Measurements from ENCODE around the gene LIPJ.

Gene LIPJ, protein sequence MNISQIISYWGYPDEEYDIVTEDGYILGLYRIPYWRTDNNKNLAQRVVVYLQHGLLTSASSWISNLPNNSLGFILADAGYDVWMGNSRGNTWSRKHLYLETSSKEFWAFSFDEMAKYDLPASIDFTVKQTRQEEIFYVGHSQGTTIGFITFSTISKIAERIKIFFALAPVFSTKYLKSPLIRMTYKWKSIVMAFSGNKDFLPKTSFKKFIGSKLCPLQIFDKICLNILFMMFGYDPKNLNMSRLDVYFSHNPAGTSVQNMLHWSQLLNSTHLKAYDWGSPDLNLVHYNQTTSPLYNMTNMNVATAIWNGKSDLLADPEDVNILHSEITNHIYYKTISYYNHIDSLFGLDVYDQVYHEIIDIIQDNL

DNA sequence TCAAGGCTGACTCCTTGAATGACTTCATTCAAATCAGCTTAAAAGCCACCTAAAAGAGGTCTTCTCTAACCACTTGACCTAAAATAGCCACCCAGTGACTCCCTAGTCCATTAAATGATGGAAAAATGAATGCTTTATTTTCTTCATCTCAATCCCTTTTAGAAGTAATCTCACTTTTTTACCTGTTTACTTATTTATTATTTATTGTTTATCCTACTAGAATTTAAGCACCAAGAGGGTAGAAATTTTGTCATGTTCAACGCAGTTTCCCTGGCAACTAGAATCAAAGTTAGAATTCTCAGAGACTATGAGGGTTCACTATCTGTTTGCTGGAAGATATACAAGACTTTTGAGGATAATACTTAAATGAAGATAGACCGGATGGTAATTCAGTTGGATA is at the start of gene LIPJ:
Gene LIPJ (plus strand): TSS at position 301 of the 400 bp plus-strand sequence. CDS start 3,926 bp downstream, outside the sequence.
- no peak within 1 kb of the TSS for H3K27ac ChIP-seq (ENCODE audit: low read depth in 2 of 2, low read length in 2 of 2)
- H3K9ac ChIP-seq (ENCODE audit: low read depth in 1 of 2, low read length in 2 of 2) = no peak within 1 kb of the TSS
- H3K9me3 ChIP-seq (ENCODE audit: control insufficient read depth in 2 of 2, low read length in 2 of 2) = no peaks in the 10 kb centered on the region
- H3K27me3 ChIP-seq (ENCODE audit: control insufficient read depth in 2 of 2, insufficient read depth in 2 of 2, low read length in 2 of 2) = no peaks in the 10 kb centered on the region
- H3K4me1 ChIP-seq (ENCODE audit: control insufficient read depth in 2 of 2, insufficient read depth in 2 of 2, low read length in 2 of 2) = peaks cover 4 to 5% of the 10 kb centered on the region in 2 donors
- no peak within 1 kb of the TSS for H3K4me3 ChIP-seq (ENCODE audit: low read length in 2 of 2)
- no peaks in the 10 kb centered on the region for H3K36me3 ChIP-seq (ENCODE audit: control insufficient read depth in 2 of 2, insufficient read depth in 2 of 2, low read length in 2 of 2)

DNA sequence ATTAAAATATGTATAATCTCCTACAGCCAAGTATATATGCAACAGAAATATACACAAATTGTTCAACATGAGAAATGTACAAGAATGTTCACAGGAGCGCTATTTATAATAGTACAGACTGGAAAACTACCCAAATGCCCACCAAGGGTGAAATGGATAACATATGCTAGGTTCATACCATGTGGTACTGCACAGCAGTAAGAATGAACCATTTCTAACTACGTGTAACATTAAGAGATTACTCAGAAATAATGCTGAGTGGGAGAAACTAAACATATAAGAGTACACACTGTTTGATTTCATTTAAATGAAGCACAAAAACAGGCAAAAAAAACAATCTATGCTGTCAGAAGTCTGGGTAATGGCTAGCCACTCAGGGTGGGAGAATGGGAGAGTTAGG is 49.2 kb upstream of the LIPJ start:
- Histone ChIP-seq H3K9ac (ENCODE audit: low read depth in 1 of 2, low read length in 2 of 2) (no peak overlapping the region), H3K27me3 (ENCODE audit: control insufficient read depth in 2 of 2, insufficient read depth in 2 of 2, low read length in 2 of 2) (no peaks in the 10 kb centered on the region), H3K27ac (ENCODE audit: low read depth in 2 of 2, low read length in 2 of 2) (no peak overlapping the region), H3K9me3 (ENCODE audit: control insufficient read depth in 2 of 2, low read length in 2 of 2) (no peaks in the 10 kb centered on the region), H3K4me1 (ENCODE audit: control insufficient read depth in 2 of 2, insufficient read depth in 2 of 2, low read length in 2 of 2) (no peaks in the 10 kb centered on the region), H3K36me3 (ENCODE audit: control insufficient read depth in 2 of 2, insufficient read depth in 2 of 2, low read length in 2 of 2) (no peaks in the 10 kb centered on the region), H3K4me3 (ENCODE audit: low read length in 2 of 2) (no peak overlapping the region)

DNA sequence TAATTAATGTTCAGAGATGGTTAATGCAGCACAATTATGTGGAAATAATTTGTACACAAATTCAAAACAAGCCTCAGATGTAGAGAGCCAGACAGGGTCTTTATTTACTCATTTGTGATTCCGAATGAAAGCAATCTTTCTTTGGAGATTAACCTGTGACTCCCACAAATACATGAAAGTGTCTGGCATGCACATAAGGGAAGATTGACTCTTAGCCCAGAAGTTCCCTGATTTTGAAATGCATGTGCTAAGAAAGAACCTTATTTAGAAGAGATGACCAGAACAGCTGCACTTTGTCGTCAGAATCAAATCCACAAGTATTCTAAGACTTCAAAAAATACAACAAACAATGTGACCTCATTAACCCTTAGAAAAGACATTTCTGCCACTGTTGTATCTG is 48.5 kb upstream of the LIPJ start:
- Histone ChIP-seq H3K9ac (ENCODE audit: low read depth in 1 of 2, low read length in 2 of 2) (no peak overlapping the region), H3K36me3 (ENCODE audit: control insufficient read depth in 2 of 2, insufficient read depth in 2 of 2, low read length in 2 of 2) (no peaks in the 10 kb centered on the region), H3K27ac (ENCODE audit: low read depth in 2 of 2, low read length in 2 of 2) (no peak overlapping the region), H3K27me3 (ENCODE audit: control insufficient read depth in 2 of 2, insufficient read depth in 2 of 2, low read length in 2 of 2) (no peaks in the 10 kb centered on the region), H3K4me1 (ENCODE audit: control insufficient read depth in 2 of 2, insufficient read depth in 2 of 2, low read length in 2 of 2) (no peaks in the 10 kb centered on the region), H3K4me3 (ENCODE audit: low read length in 2 of 2) (no peak overlapping the region), H3K9me3 (ENCODE audit: control insufficient read depth in 2 of 2, low read length in 2 of 2) (no peaks in the 10 kb centered on the region)

DNA sequence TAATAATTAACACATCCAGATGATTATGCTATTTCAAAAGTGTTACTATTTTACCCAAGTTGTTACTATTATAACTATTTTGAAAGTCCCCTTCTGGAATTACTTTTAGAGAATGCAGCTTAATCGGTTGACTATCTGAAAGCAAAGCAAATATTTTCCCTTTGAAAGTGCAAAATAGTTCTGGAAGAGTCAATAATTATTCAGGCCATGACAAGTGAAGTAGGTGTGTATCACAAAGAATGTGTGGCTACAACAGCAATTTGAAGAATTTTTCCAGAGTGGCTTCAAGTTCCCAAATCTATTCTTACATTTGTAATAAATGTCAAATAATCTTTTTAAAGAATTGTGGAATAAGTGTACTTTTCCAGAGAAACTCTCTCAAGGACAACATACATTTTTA is 46.2 kb upstream of the LIPJ start:
- H3K27me3 ChIP-seq (ENCODE audit: control insufficient read depth in 2 of 2, insufficient read depth in 2 of 2, low read length in 2 of 2) = no peaks in the 10 kb centered on the region
- no peaks in the 10 kb centered on the region for H3K9me3 ChIP-seq (ENCODE audit: control insufficient read depth in 2 of 2, low read length in 2 of 2)
- H3K27ac ChIP-seq (ENCODE audit: low read depth in 2 of 2, low read length in 2 of 2) = no peak overlapping the region
- no peak overlapping the region for H3K4me3 ChIP-seq (ENCODE audit: low read length in 2 of 2)
- no peaks in the 10 kb centered on the region for H3K36me3 ChIP-seq (ENCODE audit: control insufficient read depth in 2 of 2, insufficient read depth in 2 of 2, low read length in 2 of 2)
- no peaks in the 10 kb centered on the region for H3K4me1 ChIP-seq (ENCODE audit: control insufficient read depth in 2 of 2, insufficient read depth in 2 of 2, low read length in 2 of 2)
- no peak overlapping the region for H3K9ac ChIP-seq (ENCODE audit: low read depth in 1 of 2, low read length in 2 of 2)

DNA sequence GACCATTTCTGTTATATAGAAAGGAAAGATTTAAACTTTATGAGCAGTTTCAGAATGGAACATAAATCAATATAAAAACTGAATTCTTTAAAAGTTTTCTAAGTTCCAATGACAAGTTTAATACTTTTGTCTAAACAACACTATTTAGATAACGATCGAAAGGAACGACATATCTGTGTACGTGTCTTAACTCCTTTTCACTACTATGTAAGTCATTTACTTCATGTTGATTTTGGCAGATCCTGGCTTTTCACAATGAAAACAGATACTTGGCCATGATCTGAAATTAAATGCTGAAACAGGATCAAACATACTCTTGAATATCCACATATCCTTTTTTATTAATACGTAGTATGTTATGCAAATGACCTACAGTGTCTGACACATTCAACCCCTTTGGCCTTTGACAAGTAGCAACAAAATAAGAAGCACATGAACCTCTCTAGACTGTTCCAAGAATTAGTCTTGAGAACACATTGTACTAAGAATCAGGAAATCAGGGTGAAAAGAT is 45.4 kb upstream of the LIPJ start:
- H3K9ac ChIP-seq (ENCODE audit: low read depth in 1 of 2, low read length in 2 of 2) = no peak overlapping the region
- H3K27ac ChIP-seq (ENCODE audit: low read depth in 2 of 2, low read length in 2 of 2) = no peak overlapping the region
- H3K4me1 ChIP-seq (ENCODE audit: control insufficient read depth in 2 of 2, insufficient read depth in 2 of 2, low read length in 2 of 2) = no peaks in the 10 kb centered on the region
- no peaks in the 10 kb centered on the region for H3K27me3 ChIP-seq (ENCODE audit: control insufficient read depth in 2 of 2, insufficient read depth in 2 of 2, low read length in 2 of 2)
- H3K4me3 ChIP-seq (ENCODE audit: low read length in 2 of 2) = no peak overlapping the region
- H3K36me3 ChIP-seq (ENCODE audit: control insufficient read depth in 2 of 2, insufficient read depth in 2 of 2, low read length in 2 of 2) = no peaks in the 10 kb centered on the region
- no peaks in the 10 kb centered on the region for H3K9me3 ChIP-seq (ENCODE audit: control insufficient read depth in 2 of 2, low read length in 2 of 2)

DNA sequence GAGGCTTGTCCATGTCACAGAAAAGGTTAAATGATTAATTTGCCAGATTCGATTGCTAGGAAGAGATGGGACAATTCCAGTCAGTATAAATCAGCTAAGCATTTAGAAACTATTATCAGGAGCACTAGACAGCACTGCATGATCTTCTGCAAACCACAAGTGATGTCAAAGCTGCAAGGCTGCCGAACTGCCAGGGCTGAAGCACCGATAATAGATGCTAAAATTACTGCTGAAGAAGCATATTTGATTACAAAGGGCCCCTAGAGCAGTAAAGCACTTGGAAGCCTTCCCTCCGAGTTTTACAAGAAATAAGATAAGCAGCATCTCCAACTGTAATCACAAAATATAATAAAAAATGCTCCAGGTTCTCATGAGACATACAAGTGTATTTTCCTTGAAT is 44.0 kb upstream of the LIPJ start:
- Histone ChIP-seq H3K4me3 (ENCODE audit: low read length in 2 of 2) (no peak overlapping the region), H3K36me3 (ENCODE audit: control insufficient read depth in 2 of 2, insufficient read depth in 2 of 2, low read length in 2 of 2) (no peaks in the 10 kb centered on the region), H3K9me3 (ENCODE audit: control insufficient read depth in 2 of 2, low read length in 2 of 2) (no peaks in the 10 kb centered on the region), H3K4me1 (ENCODE audit: control insufficient read depth in 2 of 2, insufficient read depth in 2 of 2, low read length in 2 of 2) (no peaks in the 10 kb centered on the region), H3K9ac (ENCODE audit: low read depth in 1 of 2, low read length in 2 of 2) (no peak overlapping the region), H3K27me3 (ENCODE audit: control insufficient read depth in 2 of 2, insufficient read depth in 2 of 2, low read length in 2 of 2) (no peaks in the 10 kb centered on the region), H3K27ac (ENCODE audit: low read depth in 2 of 2, low read length in 2 of 2) (no peak overlapping the region)

DNA sequence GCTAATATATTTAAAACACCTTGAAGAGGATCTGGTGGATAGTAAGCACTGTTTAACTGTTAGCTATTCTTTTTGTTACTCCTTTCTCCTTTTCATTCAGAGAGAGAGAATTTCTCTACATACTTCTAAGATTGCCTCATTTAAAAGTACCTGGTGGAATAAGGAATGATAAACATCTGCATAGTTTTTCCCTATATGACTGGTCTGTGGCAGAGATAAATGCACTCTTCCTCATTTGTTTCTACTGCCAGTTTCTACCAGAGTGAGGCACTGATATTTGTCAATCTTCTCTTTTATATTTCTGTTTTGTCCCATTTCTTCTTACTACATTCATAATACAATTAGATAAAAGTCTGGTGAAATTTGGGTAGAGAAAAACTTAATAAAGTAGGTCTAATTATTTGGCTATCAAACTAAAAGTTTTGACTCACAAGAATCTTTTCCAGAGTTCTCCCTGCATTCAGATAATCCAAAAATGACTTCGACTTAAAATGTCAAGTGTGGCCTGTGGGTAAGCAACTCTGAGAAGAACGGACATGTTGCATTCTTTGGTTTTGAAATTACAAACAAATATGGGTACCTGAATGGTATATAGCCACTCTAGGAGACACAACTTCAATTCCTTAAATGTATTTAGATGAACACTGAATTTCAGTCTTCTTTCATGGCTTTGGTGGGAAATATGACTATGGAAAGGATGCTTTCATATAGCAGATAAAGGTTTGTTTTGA is 42.3 kb upstream of the LIPJ start:
- Histone ChIP-seq H3K27ac (ENCODE audit: low read depth in 2 of 2, low read length in 2 of 2) (no peak overlapping the region), H3K4me3 (ENCODE audit: low read length in 2 of 2) (no peak overlapping the region), H3K36me3 (ENCODE audit: control insufficient read depth in 2 of 2, insufficient read depth in 2 of 2, low read length in 2 of 2) (no peaks in the 10 kb centered on the region), H3K9ac (ENCODE audit: low read depth in 1 of 2, low read length in 2 of 2) (no peak overlapping the region), H3K4me1 (ENCODE audit: control insufficient read depth in 2 of 2, insufficient read depth in 2 of 2, low read length in 2 of 2) (no peaks in the 10 kb centered on the region), H3K27me3 (ENCODE audit: control insufficient read depth in 2 of 2, insufficient read depth in 2 of 2, low read length in 2 of 2) (no peaks in the 10 kb centered on the region), H3K9me3 (ENCODE audit: control insufficient read depth in 2 of 2, low read length in 2 of 2) (no peaks in the 10 kb centered on the region)

DNA sequence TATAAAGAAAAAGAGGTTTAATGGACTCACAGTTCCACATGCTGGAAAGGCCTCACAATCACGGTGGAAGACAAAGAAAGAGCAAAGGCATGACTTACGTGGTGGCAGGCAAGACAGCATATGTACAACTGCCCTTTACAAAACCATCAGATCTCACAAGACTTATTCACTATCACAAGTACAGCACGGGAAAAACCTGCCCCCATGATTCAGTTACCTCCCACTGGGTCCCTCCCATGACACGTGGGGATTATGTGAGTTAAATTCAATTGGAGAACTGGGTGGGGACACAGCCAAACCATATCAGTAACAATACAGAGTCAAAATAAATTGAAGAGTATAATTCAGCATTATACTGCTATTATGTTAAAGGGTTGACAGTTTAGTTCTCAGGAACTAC is 41.2 kb upstream of the LIPJ start:
- no peaks in the 10 kb centered on the region for H3K36me3 ChIP-seq (ENCODE audit: control insufficient read depth in 2 of 2, insufficient read depth in 2 of 2, low read length in 2 of 2)
- no peak overlapping the region for H3K27ac ChIP-seq (ENCODE audit: low read depth in 2 of 2, low read length in 2 of 2)

DNA sequence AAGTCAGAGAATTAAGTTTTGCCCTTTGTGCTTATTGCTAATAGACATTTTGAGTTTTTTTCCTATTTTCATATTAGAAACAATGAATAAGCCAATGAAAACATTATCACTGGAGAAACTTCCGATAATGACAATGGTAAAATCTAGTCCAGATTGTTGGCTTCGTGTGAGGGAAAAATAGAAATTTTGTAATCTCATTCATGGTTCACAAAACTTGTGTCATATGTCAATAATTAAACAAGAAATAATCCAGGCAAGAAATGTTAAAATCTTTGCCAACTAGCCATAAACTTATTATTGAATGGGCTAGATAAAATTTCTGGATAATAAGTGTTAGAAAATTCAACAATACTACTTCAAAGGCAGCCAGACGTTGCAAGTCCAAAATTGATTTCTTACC is 40.1 kb upstream of the LIPJ start:
- Histone ChIP-seq H3K4me3 (ENCODE audit: low read length in 2 of 2) (no peak overlapping the region), H3K27me3 (ENCODE audit: control insufficient read depth in 2 of 2, insufficient read depth in 2 of 2, low read length in 2 of 2) (no peaks in the 10 kb centered on the region), H3K36me3 (ENCODE audit: control insufficient read depth in 2 of 2, insufficient read depth in 2 of 2, low read length in 2 of 2) (no peaks in the 10 kb centered on the region), H3K4me1 (ENCODE audit: control insufficient read depth in 2 of 2, insufficient read depth in 2 of 2, low read length in 2 of 2) (no peaks in the 10 kb centered on the region), H3K9me3 (ENCODE audit: control insufficient read depth in 2 of 2, low read length in 2 of 2) (no peaks in the 10 kb centered on the region), H3K9ac (ENCODE audit: low read depth in 1 of 2, low read length in 2 of 2) (no peak overlapping the region), H3K27ac (ENCODE audit: low read depth in 2 of 2, low read length in 2 of 2) (no peak overlapping the region)

More for the DNA sequence above, 41.2 kb upstream of the LIPJ start:
- Histone ChIP-seq H3K4me1 (ENCODE audit: control insufficient read depth in 2 of 2, insufficient read depth in 2 of 2, low read length in 2 of 2) (no peaks in the 10 kb centered on the region), H3K9me3 (ENCODE audit: control insufficient read depth in 2 of 2, low read length in 2 of 2) (no peaks in the 10 kb centered on the region), H3K4me3 (ENCODE audit: low read length in 2 of 2) (no peak overlapping the region), H3K27me3 (ENCODE audit: control insufficient read depth in 2 of 2, insufficient read depth in 2 of 2, low read length in 2 of 2) (no peaks in the 10 kb centered on the region), H3K9ac (ENCODE audit: low read depth in 1 of 2, low read length in 2 of 2) (no peak overlapping the region)

DNA sequence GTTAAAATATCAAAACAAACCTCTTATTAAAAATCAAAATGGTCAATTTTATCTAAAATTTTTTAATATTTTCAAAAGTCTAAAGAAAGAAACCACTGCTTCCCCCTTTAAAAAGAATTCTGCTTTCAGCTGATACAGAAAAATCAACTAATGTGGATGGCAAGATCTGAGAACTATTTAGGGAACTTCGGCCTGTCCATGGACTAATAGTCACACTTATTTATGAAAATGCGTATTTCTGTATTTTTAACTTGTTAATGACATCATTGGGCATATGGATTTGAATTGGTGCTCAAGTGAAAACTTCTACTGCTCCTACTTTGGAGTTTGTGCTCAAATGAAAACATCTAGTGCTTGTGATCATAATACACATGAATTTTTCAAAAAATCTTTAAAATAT is 35.3 kb upstream of the LIPJ start:
- H3K27ac ChIP-seq (ENCODE audit: low read depth in 2 of 2, low read length in 2 of 2) = no peak overlapping the region
- H3K4me1 ChIP-seq (ENCODE audit: control insufficient read depth in 2 of 2, insufficient read depth in 2 of 2, low read length in 2 of 2) = no peaks in the 10 kb centered on the region
- H3K9ac ChIP-seq (ENCODE audit: low read depth in 1 of 2, low read length in 2 of 2) = no peak overlapping the region
- H3K9me3 ChIP-seq (ENCODE audit: control insufficient read depth in 2 of 2, low read length in 2 of 2) = no peaks in the 10 kb centered on the region
- H3K4me3 ChIP-seq (ENCODE audit: low read length in 2 of 2) = no peak overlapping the region
- H3K36me3 ChIP-seq (ENCODE audit: control insufficient read depth in 2 of 2, insufficient read depth in 2 of 2, low read length in 2 of 2) = no peaks in the 10 kb centered on the region
- no peaks in the 10 kb centered on the region for H3K27me3 ChIP-seq (ENCODE audit: control insufficient read depth in 2 of 2, insufficient read depth in 2 of 2, low read length in 2 of 2)
